Fibroblast of lung (primary cell): ENCODE data around the gene FNBP1L. TPM values are rescaled to one million over a fixed set of nuclear protein-coding genes. Genes with fewer than 3 reads are reported as not detected.

ENCODE experiments used
- DNase-seq, 2 donors: peaks; one replicate each; pipeline versions ENCODE4 v3.0.0 to v3.0.0-alpha.2; 2010; ENCODE audit warnings: low read depth in 2 of 2
- H2AFZ ChIP-seq: 2 replicates; pipeline ENCODE4 v1.5.1; 2012; ENCODE audit warnings: low read length, control low read depth, inconsistent platforms
- H3K27ac ChIP-seq: 2 replicates; pipeline ENCODE4 v1.5.1; 2011; ENCODE audit warnings: low read length, control low read depth; ENCODE audit not compliant: insufficient read depth
- H3K27me3 ChIP-seq: 2 replicates; pipeline ENCODE4 v1.5.1; 2011; ENCODE audit warnings: mild to moderate bottlenecking, low read length; ENCODE audit not compliant: control insufficient read depth, insufficient read depth
- H3K36me3 ChIP-seq: 2 replicates; pipeline ENCODE4 v1.5.1; 2011; ENCODE audit warnings: low read length; ENCODE audit not compliant: control insufficient read depth, insufficient read depth
- H3K4me1 ChIP-seq: 2 replicates; pipeline ENCODE4 v1.5.1; 2011; ENCODE audit warnings: low read length; ENCODE audit not compliant: control insufficient read depth, insufficient read depth; ENCODE audit errors: extremely low read depth
- H3K4me2 ChIP-seq: 2 replicates; pipeline ENCODE4 v1.5.1; 2011; ENCODE audit warnings: low read length, control low read depth; ENCODE audit not compliant: insufficient read depth; ENCODE audit errors: extremely low read depth
- H3K4me3 ChIP-seq, 4 experiments: fragments of 200-600 bp in 1 of 4; sonication (generic) in 1 of 4; replicated peaks in 1 of 4; 2 replicates each; pipeline ENCODE4 v1.5.1; 2011 to 2016; ENCODE audit warnings: low read length in 4 of 4, low read depth in 3 of 4, mild to moderate bottlenecking in 3 of 4, control low read depth in 2 of 4, inconsistent platforms in 1 of 4, mixed read lengths in 1 of 4; ENCODE audit not compliant: insufficient read depth in 1 of 4; ENCODE audit errors: control extremely low read depth in 1 of 4
- H3K79me2 ChIP-seq: 2 replicates; pipeline ENCODE4 v1.5.1; 2012; ENCODE audit warnings: mild to moderate bottlenecking, low read length, inconsistent platforms; ENCODE audit not compliant: control insufficient read depth, insufficient read depth
- H3K9ac ChIP-seq: 2 replicates; pipeline ENCODE4 v1.5.1; 2011; ENCODE audit warnings: mild to moderate bottlenecking, low read length, control low read depth; ENCODE audit not compliant: insufficient read depth
- H3K9me3 ChIP-seq: 2 replicates; pipeline ENCODE4 v1.5.1; 2012; ENCODE audit warnings: low read depth, low read length; ENCODE audit not compliant: control insufficient read depth, insufficient read depth
- H4K20me1 ChIP-seq: 2 replicates; pipeline ENCODE4 v1.5.1; 2011; ENCODE audit warnings: low read length; ENCODE audit not compliant: control insufficient read depth, insufficient read depth; ENCODE audit errors: extremely low read depth
- CTCF ChIP-seq, 2 donors: IDR thresholded peaks in 1 of 2; conservative IDR thresholded peaks in 1 of 2; 1 replicate in 1 of 2; 2 replicates in 1 of 2; pipeline ENCODE4 v1.5.1; 2011 to 2012; ENCODE audit warnings: low read length in 2 of 2, control low read depth in 1 of 2, inconsistent platforms in 1 of 2, low read depth in 1 of 2, mild to moderate bottlenecking in 1 of 2
- EZH2 ChIP-seq: IDR thresholded peaks from 2 replicates; pipeline ENCODE4 v1.5.1; 2012; ENCODE audit warnings: low read length, control low read depth, mild to moderate bottlenecking; ENCODE audit errors: missing control alignments
- polyA plus RNA-seq, 2 donors: library from polyadenylated mRNA; depleted of rRNA in 1 of 2; stranded (reverse) in 1 of 2; unstranded in 1 of 2; fragments of >200 nt; gene quantifications; 2 replicates each; pipeline ENCODE4 v1.2.1, GENCODE V29; 2011 to 2012; ENCODE audit warnings: missing spikeins in 1 of 2
- total RNA-seq: library from RNA; depleted of rRNA; stranded (reverse); fragments of >200 nt; gene quantifications from 2 replicates; pipeline ENCODE4 v1.2.1, GENCODE V29; 2014

FNBP1L gene
- total and polyA plus RNA-seq, 2 donors (not counting 1 experiment from before 2014, with no cell fraction given) = 3.0 to 4.1 TPM

- Histone ChIP-seq H4K20me1 (no peaks in the 10 kb centered on the region), H3K4me1 (no peaks in the 10 kb centered on the region), H3K27ac (no peak overlapping the region), H3K4me3 (no peak overlapping the region), H3K9ac (no peak overlapping the region), H2AFZ (no peak overlapping the region), H3K9me3 (no peaks in the 10 kb centered on the region), H3K27me3 (no peaks in the 10 kb centered on the region), H3K79me2 (no peaks in the 10 kb centered on the region), H3K36me3 (no peaks in the 10 kb centered on the region), H3K4me2 (no peak overlapping the region)
- TF ChIP-seq EZH2 (no peak), CTCF (conservative IDR thresholded peaks at IDR 0.05 in 1 of 2, IDR thresholded peaks at IDR 0.05 in 1 of 2; ENCODE audit: low read depth in 1 of 2, low read length in 2 of 2) (no peak)
- no peak for DNase-seq
Observed at GRCh38 chr1:93426181-93426580, 21.7 kb upstream of the FNBP1L start.

GRCh38 chr1:93427656-93428055 is 20.3 kb upstream of the FNBP1L start:
- H3K36me3 ChIP-seq = no peaks in the 10 kb centered on the region
- H3K4me1 ChIP-seq = no peaks in the 10 kb centered on the region
- no peak overlapping the region for H3K9ac ChIP-seq
- H3K4me2 ChIP-seq = no peak overlapping the region
- H3K9me3 ChIP-seq = no peaks in the 10 kb centered on the region
- no peaks in the 10 kb centered on the region for H3K27me3 ChIP-seq
- H3K27ac ChIP-seq = no peak overlapping the region
- H2AFZ ChIP-seq = no peak overlapping the region
- DNase-seq = no peak
- H3K79me2 ChIP-seq = no peaks in the 10 kb centered on the region
- no peak overlapping the region for H3K4me3 ChIP-seq
- TF ChIP-seq CTCF (conservative IDR thresholded peaks at IDR 0.05 in 1 of 2, IDR thresholded peaks at IDR 0.05 in 1 of 2; ENCODE audit: low read depth in 1 of 2, low read length in 2 of 2) = no peak
- TF ChIP-seq EZH2 = no peak
- no peaks in the 10 kb centered on the region for H4K20me1 ChIP-seq

- H3K9me3 ChIP-seq = no peaks in the 10 kb centered on the region
- H3K27ac ChIP-seq = no peak overlapping the region
- no peaks in the 10 kb centered on the region for H4K20me1 ChIP-seq
- peaks cover 8% of the 10 kb centered on the region for H3K27me3 ChIP-seq
- no peaks in the 10 kb centered on the region for H3K36me3 ChIP-seq
- no peak overlapping the region for H3K4me2 ChIP-seq
- no peak for DNase-seq
- no peak for TF ChIP-seq CTCF (conservative IDR thresholded peaks at IDR 0.05 in 1 of 2, IDR thresholded peaks at IDR 0.05 in 1 of 2; ENCODE audit: low read depth in 1 of 2, low read length in 2 of 2)
- no peak for TF ChIP-seq EZH2
- H3K9ac ChIP-seq = no peak overlapping the region
- no peak overlapping the region for H2AFZ ChIP-seq
- no peak overlapping the region for H3K4me3 ChIP-seq
- H3K4me1 ChIP-seq = no peaks in the 10 kb centered on the region
- H3K79me2 ChIP-seq = no peaks in the 10 kb centered on the region
Observed at GRCh38 chr1:93433407-93433961, 14.4 kb upstream of the FNBP1L start.
